DMS 273 (cell line): Measurements from ENCODE around the gene RPL18A.

Source experiments
- DNase-seq: peaks from one replicate; lab custom pipeline; 2025; ENCODE audit not compliant: unreplicated experiment; lab: John Stamatoyannopoulos, UW

The RPL18A gene

DNA sequence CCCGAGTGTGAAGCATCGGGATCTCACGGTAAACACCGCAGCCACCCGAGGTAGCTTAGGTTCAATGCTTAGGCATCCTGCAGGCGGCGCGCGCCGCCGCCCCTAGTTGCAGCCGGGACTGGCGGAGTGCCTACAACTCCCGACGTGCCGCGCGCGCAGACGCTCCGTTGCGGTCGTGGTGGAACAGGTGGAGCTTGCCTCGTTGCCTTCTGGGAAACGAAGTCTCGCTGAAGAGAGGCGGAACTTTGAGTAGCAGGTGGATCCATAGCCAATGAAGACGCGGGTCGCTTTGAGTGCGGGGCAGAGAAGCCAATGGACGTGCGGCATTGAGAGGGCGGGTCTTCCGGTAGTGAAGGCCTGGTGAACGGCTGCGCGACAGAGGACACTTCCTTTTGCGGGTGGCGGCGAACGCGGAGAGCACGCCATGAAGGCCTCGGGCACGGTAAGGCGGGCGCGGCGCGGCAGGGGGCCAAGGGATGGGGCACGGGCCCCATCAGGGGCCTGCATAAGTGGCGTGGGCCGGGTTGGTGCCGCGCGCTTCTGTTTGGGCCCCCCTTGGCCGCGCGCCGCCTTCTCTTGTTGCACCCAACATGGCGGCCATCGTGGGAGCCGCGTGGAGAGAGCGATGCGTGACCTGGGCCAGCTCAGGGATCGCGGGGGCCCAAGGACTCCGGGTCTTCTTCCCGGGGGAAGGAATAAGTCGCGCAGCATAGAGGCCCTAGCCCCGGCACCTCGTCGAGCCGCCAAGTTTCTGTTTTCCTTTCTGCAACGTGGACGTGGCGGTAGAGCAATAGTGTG, at the start of gene RPL18A:
Gene RPL18A, plus strand, starts transcription at position 378 of the 798 bp plus-strand sequence. Its CDS starts 47 bp downstream, at position 425.
- peak; percentile 100 for DNase-seq

DNA sequence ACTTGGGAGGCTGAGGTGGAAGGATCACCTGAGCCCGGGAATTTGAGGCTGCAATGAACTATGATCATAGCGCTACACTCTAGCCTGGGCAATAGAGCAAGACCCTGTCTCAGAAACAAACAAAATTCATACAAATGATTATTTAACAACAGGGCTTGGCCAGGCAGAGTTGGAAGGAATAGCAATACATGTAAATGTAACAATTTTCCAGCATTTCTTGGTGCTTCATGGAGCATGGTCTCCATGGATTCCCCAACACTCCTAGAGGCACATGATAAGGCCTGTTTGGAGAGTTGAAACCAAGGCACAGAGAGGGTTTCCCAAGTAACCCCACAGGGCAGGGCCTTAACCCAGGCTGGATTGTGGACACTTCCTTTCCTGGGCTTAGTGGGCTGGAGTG, 48.6 kb upstream of the RPL18A start:
- DNase-seq: no peak

DNA sequence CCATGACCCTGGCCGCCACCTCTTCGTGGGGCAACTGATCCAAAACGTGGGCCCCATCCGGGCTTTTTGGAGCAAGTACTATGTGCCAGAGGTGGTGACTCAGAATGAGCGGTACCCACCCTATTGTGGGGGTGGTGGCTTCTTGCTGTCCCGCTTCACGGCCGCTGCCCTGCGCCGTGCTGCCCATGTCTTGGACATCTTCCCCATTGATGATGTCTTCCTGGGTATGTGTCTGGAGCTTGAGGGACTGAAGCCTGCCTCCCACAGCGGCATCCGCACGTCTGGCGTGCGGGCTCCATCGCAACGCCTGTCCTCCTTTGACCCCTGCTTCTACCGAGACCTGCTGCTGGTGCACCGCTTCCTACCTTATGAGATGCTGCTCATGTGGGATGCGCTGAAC, 48.0 kb upstream of the RPL18A start:
- no peak for DNase-seq

DNA sequence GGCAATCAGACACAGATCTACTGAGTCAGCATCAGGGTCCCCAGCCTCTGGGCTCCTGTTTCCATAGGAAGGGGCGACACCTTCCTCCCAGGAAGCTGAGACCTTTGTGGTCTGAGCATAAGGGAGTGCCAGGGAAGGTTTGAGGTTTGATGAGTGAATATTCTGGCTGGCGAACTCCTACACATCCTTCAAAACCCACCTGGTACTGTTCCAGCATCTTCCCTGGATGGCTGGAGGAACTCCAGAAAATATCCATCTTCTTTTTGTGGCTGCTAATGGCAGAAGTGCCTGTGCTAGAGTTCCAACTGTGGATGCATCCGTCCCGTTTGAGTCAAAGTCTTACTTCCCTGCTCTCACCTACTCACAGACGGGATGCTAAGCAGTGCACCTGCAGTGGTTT, 47.6 kb upstream of the RPL18A start:
- DNase-seq: no peak

DNA sequence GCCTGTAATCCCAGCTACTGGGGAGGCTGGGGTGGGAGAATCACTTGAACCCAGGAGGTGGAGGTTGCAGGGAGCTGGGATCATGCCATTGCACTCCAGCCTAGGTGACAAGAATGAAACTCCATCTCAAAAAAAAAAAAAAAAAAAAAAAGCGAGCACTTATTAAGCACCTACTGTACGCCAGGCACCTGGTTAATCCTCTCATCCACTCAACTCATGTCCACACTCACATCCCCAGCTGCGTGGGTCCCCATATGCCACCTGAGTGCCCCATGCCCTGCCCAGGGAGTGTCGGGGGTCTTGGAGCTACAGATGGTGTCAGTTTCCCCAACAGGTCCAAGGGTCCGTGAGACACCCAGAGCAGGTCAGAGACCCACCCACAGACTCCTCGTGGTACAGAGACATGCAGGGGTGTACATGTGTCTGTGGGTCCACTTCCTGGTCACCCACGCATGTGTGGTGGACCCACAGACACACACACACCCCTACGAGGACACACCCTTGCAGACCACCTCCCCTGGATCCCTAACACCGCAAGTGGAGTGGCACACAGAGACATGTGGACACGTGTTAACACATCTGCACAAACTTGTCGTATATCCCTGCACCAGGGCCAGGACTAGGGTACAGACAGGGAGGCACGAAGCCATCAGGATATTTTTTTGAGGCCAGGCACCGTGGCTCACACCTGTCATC, 41.9 kb upstream of the RPL18A start:
- no peak for DNase-seq

DNA sequence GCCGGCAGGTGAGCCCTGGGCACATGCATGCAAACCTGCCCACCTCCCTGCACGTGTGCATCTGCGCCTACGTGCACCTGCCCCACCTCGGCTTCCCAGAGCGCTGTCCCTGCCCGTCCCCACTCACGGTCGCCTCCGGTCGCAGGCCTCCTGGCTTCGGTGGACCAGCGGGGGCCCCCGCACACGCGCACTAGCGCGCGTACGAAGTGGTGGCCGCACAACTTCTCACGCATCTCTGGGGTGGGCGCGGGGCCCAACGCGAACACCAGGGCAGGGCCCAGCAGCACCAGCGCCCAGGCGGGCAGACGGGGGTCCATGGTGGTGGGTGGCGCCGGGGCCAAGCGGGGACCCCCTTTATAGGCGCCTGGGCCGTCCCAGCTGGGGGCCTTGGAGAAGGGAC, 38.5 kb upstream of the RPL18A start, which contains the start of gene INSL3:
Gene INSL3, minus strand, starts transcription at position 330 of the 400 bp plus-strand sequence. Its CDS starts 13 bp downstream, at position 317.
- no peak for DNase-seq

DNA sequence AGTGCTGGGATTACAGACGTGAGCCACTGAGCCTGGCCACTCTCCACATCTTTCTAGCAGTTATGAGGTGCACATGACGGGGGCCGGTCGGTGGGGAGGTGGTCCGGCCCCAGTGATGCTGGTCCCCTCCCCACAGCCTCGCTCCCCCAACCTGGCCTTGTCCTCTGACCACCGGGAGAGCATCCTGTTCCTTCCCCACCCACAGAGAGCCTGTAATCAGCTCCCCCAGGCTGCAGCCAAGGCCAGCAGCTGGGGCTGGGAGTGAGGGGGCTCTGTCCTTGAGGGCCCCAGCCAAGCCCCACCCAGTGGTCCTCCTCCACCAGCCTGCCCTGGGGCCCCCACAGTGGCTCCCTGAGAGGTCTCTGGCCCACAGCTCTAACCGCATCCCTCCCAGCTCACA, 35.4 kb upstream of the RPL18A start:
- no peak for DNase-seq

DNA sequence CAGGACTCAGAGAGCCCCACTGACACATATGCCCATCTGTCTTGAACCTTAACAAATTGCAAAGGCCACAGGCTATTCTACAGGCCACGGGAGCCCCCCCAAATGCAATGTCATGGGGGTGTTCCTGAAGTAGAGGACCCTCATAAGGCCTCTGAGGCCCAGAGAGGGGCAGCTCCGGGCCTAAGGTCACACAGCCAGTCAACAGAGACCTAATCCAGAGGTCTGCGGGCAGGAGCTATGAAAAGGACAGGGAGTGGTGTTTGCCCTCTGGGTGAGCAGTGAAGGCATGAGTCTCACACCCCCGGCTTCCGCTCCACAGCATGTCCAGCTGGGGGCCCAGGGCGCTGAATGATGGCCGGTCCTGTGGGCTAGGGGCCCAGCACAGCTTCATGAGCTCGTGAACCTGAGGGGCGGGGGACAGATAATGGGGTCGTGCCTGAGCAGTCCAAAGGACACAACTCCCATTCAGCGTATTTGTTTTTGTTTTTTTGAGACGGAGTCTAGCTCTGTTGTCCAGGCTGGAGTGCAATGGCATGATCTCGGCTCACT, 33.1 kb upstream of the RPL18A start:
- no peak for DNase-seq

DNA sequence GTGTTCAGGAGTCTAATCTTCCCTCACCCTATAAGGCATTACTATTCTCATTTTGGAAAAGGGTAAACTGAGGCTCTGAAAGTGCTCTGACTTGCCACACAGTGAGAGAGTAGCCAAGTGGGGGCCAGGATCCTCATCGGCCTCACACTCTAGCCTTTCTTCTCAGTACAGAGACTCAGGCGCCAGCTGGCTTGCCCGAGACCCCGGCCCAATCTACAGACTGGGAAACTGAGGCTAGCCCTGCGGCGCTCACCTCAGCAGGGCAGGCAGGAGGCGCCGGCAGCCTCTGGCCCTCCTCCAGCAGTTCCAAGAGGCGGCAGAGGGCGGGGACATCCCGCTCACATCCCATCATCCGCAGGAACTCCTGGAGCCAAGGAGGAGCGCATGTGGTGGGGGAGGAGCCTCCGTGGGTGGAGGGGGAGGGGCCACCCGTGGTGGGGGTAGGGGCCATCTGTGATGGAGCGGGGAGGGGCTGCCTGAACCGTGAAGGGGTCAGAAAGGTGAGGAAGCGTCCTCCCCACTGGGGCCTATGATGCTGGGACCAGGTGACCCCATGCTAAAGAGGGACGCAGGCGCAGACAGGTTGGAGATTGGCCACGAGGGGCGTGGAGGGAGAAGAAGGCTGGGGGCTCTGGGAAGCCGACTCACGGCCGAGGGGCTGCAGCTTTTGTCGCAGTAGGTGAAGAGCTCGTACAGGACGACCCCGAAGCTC, 29.7 kb upstream of the RPL18A start:
- DNase-seq: peak; percentile 90

DNA sequence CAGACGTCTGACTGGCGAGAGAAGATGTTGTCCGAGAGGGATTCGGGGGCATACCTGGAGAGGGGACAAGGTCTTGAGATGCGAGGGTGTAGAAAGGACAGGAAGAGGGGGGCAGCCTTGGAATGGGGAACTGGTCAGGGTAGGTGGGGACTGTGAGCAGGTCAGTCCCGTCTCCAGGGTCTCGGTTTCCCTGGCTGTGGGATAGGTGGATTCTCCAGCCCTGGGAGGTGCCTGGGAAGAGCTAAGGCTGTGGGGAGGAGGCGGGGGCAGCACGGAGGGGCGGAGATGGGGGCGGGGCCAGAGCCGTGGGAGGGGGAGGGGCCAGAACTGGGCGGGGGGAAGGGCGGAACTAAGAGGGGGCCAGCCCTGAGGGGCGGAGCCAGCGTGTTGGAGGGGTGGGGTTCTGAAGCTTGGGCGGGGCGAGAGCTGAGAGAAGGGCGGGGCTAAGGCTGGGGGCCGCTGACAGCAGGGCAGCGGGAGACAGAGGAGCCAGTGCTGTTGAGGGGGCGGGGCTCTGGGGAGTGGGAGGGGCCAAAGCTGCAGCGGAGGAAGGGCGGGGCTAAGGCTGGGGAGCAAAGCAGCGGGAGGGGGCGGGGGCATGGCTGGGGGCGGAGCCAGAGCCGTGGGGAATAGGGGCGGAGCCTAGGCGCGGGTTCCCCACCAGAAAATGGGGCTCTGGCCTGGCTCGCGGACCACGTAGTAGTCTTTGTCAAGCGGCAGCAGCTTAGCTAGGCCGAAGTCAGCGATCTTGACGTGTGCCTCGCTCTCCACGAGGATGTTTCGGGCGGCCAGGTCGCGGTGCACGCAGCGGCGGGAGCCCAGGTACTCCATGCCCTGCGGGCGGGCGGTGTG, 28.9 kb upstream of the RPL18A start:
- peak; percentile 93 for DNase-seq

DNA sequence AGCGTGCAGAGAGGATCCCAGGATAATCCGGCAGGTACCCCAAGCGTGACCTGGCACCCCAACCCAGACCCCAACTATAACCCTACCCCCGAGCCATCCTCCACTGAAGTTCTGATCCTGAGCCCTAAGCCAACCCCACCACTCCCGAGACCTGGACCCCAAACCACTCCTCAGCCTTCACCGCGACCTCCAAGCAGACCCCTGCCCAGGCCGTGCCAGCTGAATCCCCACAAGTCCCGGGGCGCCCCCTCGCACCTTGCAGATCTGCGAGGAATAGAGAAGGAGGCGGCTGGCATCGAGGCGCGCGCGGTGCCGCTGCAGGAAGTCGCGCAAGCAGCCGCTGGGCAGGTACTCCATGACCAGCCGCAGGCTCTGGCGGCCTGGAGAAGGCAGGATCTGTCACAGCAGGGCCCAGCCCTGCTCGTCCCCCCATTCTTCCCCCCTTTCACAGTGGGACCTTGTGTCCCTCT, 28.3 kb upstream of the RPL18A start:
- DNase-seq: no peak

DNA sequence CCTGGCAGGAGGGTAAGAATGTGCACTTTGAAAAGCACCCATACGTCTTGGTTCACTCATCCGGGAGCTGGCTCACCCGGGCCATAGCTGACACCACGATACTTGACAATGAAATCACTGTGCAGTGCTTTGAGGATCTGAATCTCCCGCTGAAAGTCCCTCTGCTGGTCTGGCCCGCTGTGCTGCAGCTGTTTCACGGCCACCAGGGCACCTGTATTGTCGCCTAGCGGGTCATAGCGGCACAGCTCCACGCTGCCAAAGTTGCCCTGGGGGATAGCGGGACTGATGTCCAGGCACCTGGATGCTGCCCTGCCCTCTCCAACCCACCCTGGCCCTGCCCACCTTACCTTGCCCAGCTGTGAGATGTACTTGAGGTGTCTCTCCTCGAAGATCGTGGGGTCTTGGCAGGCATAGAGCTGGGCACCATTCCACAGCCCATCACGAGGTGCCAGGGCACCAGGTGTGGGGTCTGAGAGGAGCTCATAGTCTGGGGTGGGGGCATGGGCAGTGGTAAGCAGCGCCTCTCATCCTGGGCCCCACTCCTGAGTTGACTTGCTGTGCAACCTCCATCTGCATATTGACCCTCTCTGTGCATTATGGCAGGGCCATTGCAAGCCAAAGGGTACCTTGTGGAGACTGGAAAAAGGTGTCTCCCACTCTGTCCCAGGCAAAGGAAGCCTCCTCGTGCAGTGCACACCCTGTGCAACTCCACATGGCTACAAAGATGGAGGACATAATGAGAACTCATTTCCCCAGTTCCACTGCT, 27.1 kb upstream of the RPL18A start:
- no peak for DNase-seq

DNA sequence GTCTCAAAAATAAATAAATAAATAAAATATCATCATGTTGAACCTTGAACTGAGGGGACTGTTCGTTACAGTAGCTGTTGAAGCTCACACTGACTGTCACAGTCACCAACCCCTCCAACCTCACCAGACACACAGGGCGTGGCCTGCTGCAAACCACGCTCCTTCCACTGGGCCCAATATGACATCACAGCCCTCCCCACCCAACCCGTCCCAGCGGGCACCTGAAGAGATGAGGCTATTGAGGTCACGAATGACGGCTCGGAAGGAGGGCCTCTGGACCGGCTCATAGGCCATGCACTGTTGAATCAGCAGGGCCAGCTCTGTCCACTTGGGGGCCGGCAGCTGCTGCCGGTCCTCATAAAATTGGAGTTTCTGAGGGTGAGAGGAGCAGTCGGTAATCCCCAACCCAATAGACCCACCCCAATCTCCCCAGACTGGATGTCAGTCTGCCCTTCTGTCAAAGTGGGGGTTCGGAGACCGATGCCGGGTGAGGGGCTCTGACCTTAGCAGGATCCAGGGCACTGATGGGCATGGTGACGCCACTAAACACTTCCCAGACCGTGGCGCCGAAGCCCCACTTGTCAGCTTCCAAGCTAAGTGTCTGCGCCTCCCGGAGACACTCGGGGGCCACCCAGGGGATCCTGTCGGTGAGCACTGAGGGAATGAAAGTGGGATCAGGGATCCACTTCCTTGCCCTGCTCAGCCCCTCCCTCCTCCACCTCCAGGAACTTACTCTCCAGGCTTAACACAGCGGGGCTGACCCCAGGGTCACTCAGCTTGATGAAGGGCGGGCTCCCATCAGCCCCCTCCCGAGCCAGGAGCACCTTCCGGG, 25.1 kb upstream of the RPL18A start:
- no peak for DNase-seq

DNA sequence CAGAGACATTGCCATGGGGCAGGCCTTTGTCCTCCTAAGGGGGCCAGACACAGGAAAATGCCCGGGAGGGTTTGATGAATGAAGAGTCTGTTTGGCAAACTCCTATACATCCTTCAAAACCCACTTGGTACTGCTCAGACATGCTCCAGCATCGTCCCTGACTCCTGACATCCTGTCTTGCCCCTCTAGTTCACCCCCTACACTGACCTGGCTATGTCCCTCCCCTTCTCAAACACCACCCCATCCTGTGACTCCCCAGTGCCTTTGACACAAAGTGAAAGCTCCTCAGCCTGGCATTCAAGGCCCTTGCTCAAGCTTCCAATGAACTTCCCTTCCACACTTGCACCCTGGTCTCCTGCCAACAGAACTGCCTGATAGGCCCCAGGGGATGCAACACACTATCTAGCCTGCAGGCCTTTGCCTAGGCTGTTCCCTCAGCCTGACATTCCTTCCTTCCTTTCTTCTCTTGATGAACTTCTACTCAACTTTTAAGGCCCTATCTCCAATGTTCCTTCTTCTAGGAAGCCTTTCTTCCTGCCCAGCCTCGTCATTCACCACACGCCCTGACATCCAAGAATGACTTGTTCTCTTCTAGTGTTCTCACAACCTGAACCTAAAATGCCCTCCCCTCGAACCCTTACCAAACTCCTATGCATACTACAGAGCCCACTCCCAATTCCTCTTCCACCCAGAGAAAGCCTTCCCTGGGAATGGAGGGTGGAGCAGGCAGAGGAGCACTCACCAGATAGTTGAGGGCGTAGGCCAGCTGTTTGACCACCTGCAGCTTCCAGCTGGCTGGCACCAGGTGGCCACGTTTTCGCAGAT, 24.3 kb upstream of the RPL18A start:
- no peak for DNase-seq

DNA sequence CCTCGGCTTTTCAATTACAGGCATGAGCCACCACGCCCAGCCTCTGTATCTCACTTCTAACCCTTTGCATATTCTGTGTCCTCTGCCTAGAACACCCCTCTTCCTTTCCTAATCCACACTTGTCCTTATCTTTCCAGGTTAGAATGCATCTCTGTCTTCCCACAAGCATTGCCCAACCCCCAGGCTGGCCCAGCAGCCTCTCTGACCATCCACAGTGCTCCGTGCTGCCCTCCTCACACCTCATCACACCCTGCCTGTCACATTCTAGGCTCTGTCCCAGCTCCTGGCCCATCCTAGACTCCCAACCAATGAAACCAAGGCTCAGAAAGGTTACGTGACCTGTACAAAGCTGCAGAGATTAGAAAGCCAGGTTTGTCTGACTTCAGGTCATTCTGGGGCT, 23.2 kb upstream of the RPL18A start:
- no peak for DNase-seq

DNA sequence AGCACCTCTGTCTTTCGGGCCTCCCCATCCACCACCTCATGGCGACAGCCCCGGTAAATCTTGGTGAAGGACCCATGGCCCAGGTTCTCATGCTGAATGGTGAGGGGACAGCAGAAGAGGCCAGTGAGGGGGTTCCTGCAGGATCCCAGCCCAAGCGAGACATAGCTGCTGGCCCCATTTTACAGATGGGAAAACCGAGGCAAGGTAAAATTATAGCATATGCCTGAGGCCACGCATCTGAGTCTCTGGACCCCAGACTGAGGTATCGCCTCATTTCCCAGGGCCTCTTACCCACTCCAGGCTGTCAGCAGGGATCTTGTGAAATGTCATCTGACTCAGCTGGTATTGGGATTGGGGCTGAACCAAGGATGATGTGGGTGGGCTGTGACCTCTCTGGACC, 21.7 kb upstream of the RPL18A start:
- DNase-seq: no peak

DNA sequence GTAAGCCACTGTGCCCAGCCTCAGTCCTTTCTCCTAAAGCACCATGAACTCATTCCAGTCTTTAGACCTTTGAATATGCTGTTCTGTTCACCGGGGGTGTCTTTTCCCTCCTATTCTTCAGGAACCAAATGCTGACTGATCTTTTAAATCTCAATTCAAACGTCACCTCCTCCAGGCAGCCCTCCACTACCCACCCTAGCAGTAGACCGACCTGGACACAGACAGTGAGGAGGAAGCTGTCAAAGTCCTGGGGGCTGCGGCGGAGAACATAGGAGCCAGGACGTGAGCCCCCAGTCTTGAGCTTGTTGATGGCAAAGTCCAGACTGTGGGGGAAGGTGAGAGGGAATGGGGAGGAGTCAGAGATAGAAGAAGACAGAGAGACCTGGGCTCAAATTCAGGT, 19.7 kb upstream of the RPL18A start:
- DNase-seq: no peak

DNA sequence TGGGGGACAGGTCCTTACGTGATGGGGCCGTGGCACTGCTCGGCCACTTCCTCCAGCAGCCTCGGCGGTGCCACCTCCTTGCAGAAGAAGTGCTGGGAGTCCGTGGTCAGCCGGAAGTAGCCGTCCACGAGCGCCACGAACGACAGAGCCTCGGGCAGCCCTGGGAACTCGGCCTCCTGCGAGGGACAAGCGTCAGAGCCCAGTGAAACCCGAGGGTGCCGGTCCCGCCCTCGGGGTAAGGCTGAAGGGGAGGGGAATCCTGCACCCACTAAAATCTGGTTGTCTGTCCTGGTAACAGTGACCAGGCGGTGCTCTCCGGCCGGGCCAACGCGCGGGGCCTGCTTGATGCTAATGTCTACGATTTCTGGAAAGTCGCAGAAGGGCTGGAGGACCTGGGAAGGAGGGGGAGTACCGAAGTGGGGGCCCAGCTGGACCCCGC, 18.3 kb upstream of the RPL18A start:
- DNase-seq: no peak
